GM12878 (cell line): Measurements from ENCODE around the gene RHBDD3. TPM values are rescaled to one million over a fixed set of nuclear protein-coding genes. Genes with fewer than 3 reads are reported as not detected.

Source experiments
- ATAC-seq: fragments of 200-7000 bp; cut with Tn5 transposase; 3 replicates; pipeline ENCODE4 v1.9.1; 2020; ENCODE audit warnings: mild to moderate bottlenecking, moderate library complexity
- BruUV-seq: library from RNA; stranded (reverse); fragments of 400-500 nt; replicated peaks from 2 replicates; lab custom pipeline; 2021; lab: Mats Ljungman, UMichigan
- CTCF ChIA-PET: fragments of 300-600 bp; sonication (Branson Sonifier 250); formaldehyde crosslinking; extraction: SDS; loops from one replicate; lab custom pipeline; 2021; ENCODE audit warnings: inconsistent platforms; lab: Yijun Ruan, JAX
- POLR2A ChIA-PET: fragments of 350-600 bp; formaldehyde crosslinking; extraction: SDS; loops from one replicate; lab custom pipeline; 2021; ENCODE audit warnings: inconsistent platforms; lab: Charles Lee
- RAD21 ChIA-PET: fragments of 300-600 bp; sonication (Branson Sonifier 250); formaldehyde crosslinking; loops from one replicate; lab custom pipeline; 2023; ENCODE audit warnings: antibody characterized with exemption; ENCODE audit not compliant: unreplicated experiment; lab: Charles Lee
- SMC1A ChIA-PET: fragments of 300-600 bp; sonication (Branson Sonifier 250); formaldehyde crosslinking; loops from one replicate; lab custom pipeline; 2023; ENCODE audit not compliant: unreplicated experiment, uncharacterized antibody; lab: Charles Lee
- DNase-seq: peaks from one replicate; pipeline ENCODE4 v3.0.0-alpha.2; 2011; ENCODE audit warnings: low read depth, low spot score
- FAIRE-seq: peaks from 3 replicates; lab custom pipeline; 2011; peaks lifted over from hg19 to GRCh38; lab: Jason Lieb, UNC
- H2AFZ ChIP-seq: 2 replicates; pipeline ENCODE4 v1.6.0; 2011; ENCODE audit warnings: low read depth, low read length, control low read depth; ENCODE audit not compliant: control insufficient read depth
- H3K27ac ChIP-seq: 2 replicates; pipeline ENCODE4 v1.5.1; 2011; ENCODE audit warnings: control low read depth; ENCODE audit not compliant: control insufficient read depth, insufficient read depth
- H3K27me3 ChIP-seq, 2 experiments: replicated peaks in 1 of 2; 2 replicates each; pipeline versions ENCODE4 v1.6.0 to v1.6.1; 2011; ENCODE audit warnings: low read length in 1 of 2; ENCODE audit not compliant: control insufficient read depth in 2 of 2, insufficient read depth in 2 of 2
- H3K36me3 ChIP-seq, 2 experiments: 2 replicates each; pipeline ENCODE4 v1.5.1; 2011; ENCODE audit warnings: low read length in 1 of 2; ENCODE audit not compliant: control insufficient read depth in 2 of 2, insufficient read depth in 2 of 2
- H3K4me1 ChIP-seq: 2 replicates; pipeline ENCODE4 v1.6.1; 2011; ENCODE audit warnings: mild to moderate bottlenecking, low read length, moderate library complexity, mixed read lengths; ENCODE audit not compliant: control insufficient read depth, insufficient read depth
- H3K4me2 ChIP-seq: 2 replicates; pipeline ENCODE4 v1.6.0; 2011; ENCODE audit warnings: control low read depth; ENCODE audit not compliant: control insufficient read depth, insufficient read depth
- H3K4me3 ChIP-seq: fragments of 200-600 bp; sonication (generic); 2 replicates; pipeline ENCODE4 v1.5.1; 2016
- H3K79me2 ChIP-seq: 2 replicates; pipeline ENCODE4 v1.6.0; 2011; ENCODE audit warnings: low read length; ENCODE audit not compliant: control insufficient read depth, insufficient read depth
- H3K9ac ChIP-seq: 2 replicates; pipeline ENCODE4 v1.8.0; 2011; ENCODE audit warnings: low read length, control low read depth, mixed read lengths; ENCODE audit not compliant: control insufficient read depth, insufficient read depth
- H3K9me3 ChIP-seq: replicated peaks from 3 replicates; pipeline ENCODE4 v1.5.1; 2011; ENCODE audit warnings: mild to moderate bottlenecking, low read length; ENCODE audit not compliant: control insufficient read depth, insufficient read depth
- H4K20me1 ChIP-seq: 2 replicates; pipeline ENCODE4 v1.6.0; 2011; ENCODE audit not compliant: control insufficient read depth, insufficient read depth
- CHD4 ChIP-seq: fragments of 200-600 bp; sonication (generic); IDR thresholded peaks from 2 replicates; pipeline ENCODE4 v1.6.1; 2016; ENCODE audit warnings: mild to moderate bottlenecking
- CUX1 ChIP-seq: IDR thresholded peaks from 2 replicates; pipeline ENCODE4 v1.6.1; 2012; ENCODE audit warnings: improper control_type of control experiment, low read depth, low read length; ENCODE audit not compliant: insufficient replicate concordance
- JUND ChIP-seq: IDR thresholded peaks from 2 replicates; pipeline ENCODE4 v1.6.1; 2012; ENCODE audit warnings: low read depth, mild to moderate bottlenecking, low read length, improper control_type of control experiment, moderate library complexity
- KAT2A ChIP-seq: conservative IDR thresholded peaks from 2 replicates; pipeline ENCODE4 v1.6.1; 2011; ENCODE audit warnings: low read depth, low read length; ENCODE audit not compliant: control insufficient read depth
- NFIC ChIP-seq: IDR thresholded peaks from 2 replicates; pipeline ENCODE4 v1.6.1; 2012; ENCODE audit warnings: low read depth, mild to moderate bottlenecking, inconsistent platforms, low read length, moderate library complexity
- PKNOX1 ChIP-seq: fragments of 450-650 bp; IDR thresholded peaks from 2 replicates; pipeline ENCODE4 v1.6.1; 2016; ENCODE audit warnings: mild to moderate bottlenecking
- RUNX3 ChIP-seq: IDR thresholded peaks from 2 replicates; pipeline ENCODE4 v1.6.1; 2012; ENCODE audit warnings: low read length, inconsistent platforms
- SMARCA5 ChIP-seq: fragments of 450-650 bp; IDR thresholded peaks from 2 replicates; pipeline ENCODE4 v1.6.1; 2017; ENCODE audit warnings: mild to moderate bottlenecking
- SP1 ChIP-seq: IDR thresholded peaks from one replicate; pipeline ENCODE4 v1.6.1; 2011; ENCODE audit warnings: low read depth, low read length
- ZBED1 ChIP-seq: IDR thresholded peaks from 2 replicates; pipeline ENCODE4 v1.6.1; 2016; ENCODE audit warnings: borderline replicate concordance
- ZNF217 ChIP-seq: fragments of 450-650 bp; IDR thresholded peaks from 2 replicates; pipeline ENCODE4 v1.6.1; 2017; ENCODE audit warnings: antibody characterized with exemption, mild to moderate bottlenecking
- WGBS: methylation state at CpG from one replicate; pipeline ENCODE4 v1.1.6; 2016; ENCODE audit warnings: low lambda C conversion rate; ENCODE audit not compliant: insufficient replicate concordance, insufficient coverage; ENCODE audit errors: missing lambda C conversion rate; 5-methylcytosine and 5-hydroxymethylcytosine counted together
- in situ Hi-C: fragments of 300-500 bp; cut with MboI; formaldehyde crosslinking; loops from 9 replicates; pipeline ENCODE4 v1.14.3; 2018; ENCODE audit warnings: mixed read lengths
- intact Hi-C: fragments of 100-400 bp; cut with micrococcal nuclease; formaldehyde crosslinking; loops from one replicate; pipeline ENCODE4 v1.14.2; 2022; ENCODE audit not compliant: unreplicated experiment
- polyA plus RNA-seq, 11 experiments: library from polyadenylated mRNA; depleted of rRNA in 4 of 11; unstranded in 6 of 11; stranded (reverse) in 5 of 11; fragments of >200 nt; fragmentation: Nextera tagmentation in 4 of 11; fragmentation: Illumina TruSeq in 1 of 11; extraction: Ambion mirVana in 4 of 11; extraction: Trizol in 1 of 11; gene quantifications; 1 replicate in 1 of 11; 2 replicates in 10 of 11; pipeline versions ENCODE4 v1.2.1 to v1.2.3, GENCODE V29; 2011 to 2016; ENCODE audit warnings: inconsistent platforms in 2 of 11, missing spikeins in 2 of 11, low read depth in 1 of 11
- total RNA-seq, 4 experiments: library from RNA; depleted of rRNA in 3 of 4; stranded (reverse); fragments of >200 nt in 3 of 4; fragmentation: Illumina TruSeq in 1 of 4; extraction: Trizol in 1 of 4; gene quantifications; 2 replicates each; pipeline versions ENCODE4 v1.2.1 to v1.2.3, GENCODE V29; 2013 to 2021
- TF ChIP-seq, protein P1 (sequence below): IDR thresholded peaks from 2 replicates; pipeline ENCODE4 v1.6.1; 2012; ENCODE audit warnings: low read length, inconsistent platforms
- TF ChIP-seq, protein P2 (sequence below): fragments of 450-650 bp; IDR thresholded peaks from 2 replicates; pipeline ENCODE4 v1.6.1; 2017; ENCODE audit warnings: borderline replicate concordance
- TF ChIP-seq, protein P3 (sequence below): fragments of 450-650 bp; IDR thresholded peaks from 2 replicates; pipeline ENCODE4 v1.6.1; 2016; ENCODE audit warnings: mild to moderate bottlenecking

Gene RHBDD3
- total and polyA plus RNA-seq, 10 of the 15 experiments (the other 5 are each of a cell fraction or from before 2014, with no cell fraction given), result 0.27 to 41.2 (median 20.1) TPM

GRCh38 chr22:29253561-29254285 is 14.1 kb downstream of the RHBDD3 start:
- Histone ChIP-seq H3K79me2 (no peaks in the 10 kb centered on the region), H3K4me2 (no peak overlapping the region), H4K20me1 (no peaks in the 10 kb centered on the region), H3K9me3 (no peaks in the 10 kb centered on the region), H3K4me3 (no peak overlapping the region), H3K36me3 (no peaks in the 10 kb centered on the region), H3K27ac (no peak overlapping the region), H3K9ac (no peak overlapping the region), H3K27me3 (no peaks in the 10 kb centered on the region), H3K4me1 (no peaks in the 10 kb centered on the region), H2AFZ (no peak overlapping the region)
- FAIRE-seq, result no peak
- ChIA-PET SMC1A (no interaction called here), RAD21 (no interaction called here), POLR2A (no interaction called here), CTCF (interaction anchor here (1.2 to 1.5 kb wide), 2 partner anchors 9 to 653 kb away, joined by 3 to 4 read pairs; no protein-coding TSS in a partner anchor)
- no peak for DNase-seq
- WGBS, result 78% methylated on average over 14 of the region's 14 CpGs
- no peak for ATAC-seq
- no TSS peak for BruUV-seq
- intact Hi-C loops (no loop called here), in situ Hi-C loops (no loop called here)
- TF ChIP-seq, protein P1, sequence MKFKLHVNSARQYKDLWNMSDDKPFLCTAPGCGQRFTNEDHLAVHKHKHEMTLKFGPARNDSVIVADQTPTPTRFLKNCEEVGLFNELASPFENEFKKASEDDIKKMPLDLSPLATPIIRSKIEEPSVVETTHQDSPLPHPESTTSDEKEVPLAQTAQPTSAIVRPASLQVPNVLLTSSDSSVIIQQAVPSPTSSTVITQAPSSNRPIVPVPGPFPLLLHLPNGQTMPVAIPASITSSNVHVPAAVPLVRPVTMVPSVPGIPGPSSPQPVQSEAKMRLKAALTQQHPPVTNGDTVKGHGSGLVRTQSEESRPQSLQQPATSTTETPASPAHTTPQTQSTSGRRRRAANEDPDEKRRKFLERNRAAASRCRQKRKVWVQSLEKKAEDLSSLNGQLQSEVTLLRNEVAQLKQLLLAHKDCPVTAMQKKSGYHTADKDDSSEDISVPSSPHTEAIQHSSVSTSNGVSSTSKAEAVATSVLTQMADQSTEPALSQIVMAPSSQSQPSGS, result no peak
- no peak for TF ChIP-seq SP1
- TF ChIP-seq, protein P2, sequence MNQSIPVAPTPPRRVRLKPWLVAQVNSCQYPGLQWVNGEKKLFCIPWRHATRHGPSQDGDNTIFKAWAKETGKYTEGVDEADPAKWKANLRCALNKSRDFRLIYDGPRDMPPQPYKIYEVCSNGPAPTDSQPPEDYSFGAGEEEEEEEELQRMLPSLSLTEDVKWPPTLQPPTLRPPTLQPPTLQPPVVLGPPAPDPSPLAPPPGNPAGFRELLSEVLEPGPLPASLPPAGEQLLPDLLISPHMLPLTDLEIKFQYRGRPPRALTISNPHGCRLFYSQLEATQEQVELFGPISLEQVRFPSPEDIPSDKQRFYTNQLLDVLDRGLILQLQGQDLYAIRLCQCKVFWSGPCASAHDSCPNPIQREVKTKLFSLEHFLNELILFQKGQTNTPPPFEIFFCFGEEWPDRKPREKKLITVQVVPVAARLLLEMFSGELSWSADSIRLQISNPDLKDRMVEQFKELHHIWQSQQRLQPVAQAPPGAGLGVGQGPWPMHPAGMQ, result no peak
- TF ChIP-seq SMARCA5, result no peak
- TF ChIP-seq RUNX3, result no peak
- TF ChIP-seq JUND, result no peak
- no peak for TF ChIP-seq PKNOX1
- TF ChIP-seq ZNF217, result no peak
- TF ChIP-seq, protein P3, sequence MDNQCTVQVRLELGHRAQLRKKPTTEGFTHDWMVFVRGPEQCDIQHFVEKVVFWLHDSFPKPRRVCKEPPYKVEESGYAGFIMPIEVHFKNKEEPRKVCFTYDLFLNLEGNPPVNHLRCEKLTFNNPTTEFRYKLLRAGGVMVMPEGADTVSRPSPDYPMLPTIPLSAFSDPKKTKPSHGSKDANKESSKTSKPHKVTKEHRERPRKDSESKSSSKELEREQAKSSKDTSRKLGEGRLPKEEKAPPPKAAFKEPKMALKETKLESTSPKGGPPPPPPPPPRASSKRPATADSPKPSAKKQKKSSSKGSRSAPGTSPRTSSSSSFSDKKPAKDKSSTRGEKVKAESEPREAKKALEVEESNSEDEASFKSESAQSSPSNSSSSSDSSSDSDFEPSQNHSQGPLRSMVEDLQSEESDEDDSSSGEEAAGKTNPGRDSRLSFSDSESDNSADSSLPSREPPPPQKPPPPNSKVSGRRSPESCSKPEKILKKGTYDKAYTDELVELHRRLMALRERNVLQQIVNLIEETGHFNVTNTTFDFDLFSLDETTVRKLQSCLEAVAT, result no peak
- TF ChIP-seq KAT2A, result no peak
- TF ChIP-seq ZBED1, result no peak
- no peak for TF ChIP-seq CUX1
- TF ChIP-seq NFIC, result no peak
- no peak for TF ChIP-seq CHD4
